ENCODE measurements around the gene ANXA2. TPM values are rescaled to one million over a fixed set of nuclear protein-coding genes. Genes with fewer than 3 reads are reported as not detected.

Gene ANXA2
- polyA plus RNA-seq, 4 donors: 609 to 2,583 (median 1,523) TPM

GRCh38 chr15:60428935-60429334 lies 31.1 kb upstream of the ANXA2 start:
- FAIRE-seq: no peak
- Histone ChIP-seq H3K36me3 (ENCODE audit: control insufficient read depth in 3 of 3, insufficient read depth in 2 of 3, low read depth in 1 of 3, low read length in 3 of 3) (peaks cover 0 to 14% (median 4%) of the 10 kb centered on the region in 3 donors), H3K4me3 (ENCODE audit: low read depth in 1 of 3, low read length in 3 of 3) (no peak overlapping the region), H3K4me1 (ENCODE audit: control insufficient read depth in 3 of 3, insufficient read depth in 2 of 3, low read depth in 1 of 3, low read length in 2 of 3) (peaks cover 0 to 3% (median 0%) of the 10 kb centered on the region in 3 donors), H3K9me3 (ENCODE audit: control insufficient read depth in 2 of 2, insufficient read depth in 1 of 2, low read depth in 1 of 2, low read length in 1 of 2) (no peaks in the 10 kb centered on the region), H3K27me3 (ENCODE audit: control insufficient read depth in 3 of 3, insufficient read depth in 3 of 3, low read length in 3 of 3) (no peaks in the 10 kb centered on the region), H3K27ac (ENCODE audit: low read depth in 1 of 3, low read length in 2 of 3) (no peak overlapping the region)
- no peak for DNase-seq
- WGBS, 3 donors: 96 to 100% (median 98%) methylated on average over 1 of the region's 1 CpG

GRCh38 chr15:60426870-60427508 lies 29.2 kb upstream of the ANXA2 start:
- no peak for FAIRE-seq
- H3K27ac ChIP-seq (ENCODE audit: low read depth in 1 of 3, low read length in 2 of 3): no peak overlapping the region
- WGBS, 3 donors: 61 to 70% (median 68%) methylated on average over 2 of the region's 2 CpGs

GRCh38 chr15:60425461-60425860 lies 27.7 kb upstream of the ANXA2 start:
- H3K4me3 ChIP-seq (ENCODE audit: low read depth in 1 of 3, low read length in 3 of 3): no peak overlapping the region
- no peaks in the 10 kb centered on the region for H3K27me3 ChIP-seq (ENCODE audit: control insufficient read depth in 3 of 3, insufficient read depth in 3 of 3, low read length in 3 of 3)
- H3K27ac ChIP-seq (ENCODE audit: low read depth in 1 of 3, low read length in 2 of 3): peak overlapping the region in 1 of 3 donors; percentile 3
- 46 to 62% (median 48%) methylated on average over 2 of the region's 2 CpGs for WGBS, 3 donors
- DNase-seq: peak in 1 of 2 donors; percentile 67
- peaks cover 0 to 9% (median 3%) of the 10 kb centered on the region in 3 donors for H3K36me3 ChIP-seq (ENCODE audit: control insufficient read depth in 3 of 3, insufficient read depth in 2 of 3, low read depth in 1 of 3, low read length in 3 of 3)
- no peak for FAIRE-seq
- H3K9me3 ChIP-seq (ENCODE audit: control insufficient read depth in 2 of 2, insufficient read depth in 1 of 2, low read depth in 1 of 2, low read length in 1 of 2): no peaks in the 10 kb centered on the region
- H3K4me1 ChIP-seq (ENCODE audit: control insufficient read depth in 3 of 3, insufficient read depth in 2 of 3, low read depth in 1 of 3, low read length in 2 of 3): peaks cover 0 to 3% (median 0%) of the 10 kb centered on the region in 3 donors

More at GRCh38 chr15:60426870-60427508, 29.2 kb upstream of the ANXA2 start:
- Histone ChIP-seq H3K4me1 (ENCODE audit: control insufficient read depth in 3 of 3, insufficient read depth in 2 of 3, low read depth in 1 of 3, low read length in 2 of 3) (peaks cover 0 to 3% (median 0%) of the 10 kb centered on the region in 3 donors), H3K9me3 (ENCODE audit: control insufficient read depth in 2 of 2, insufficient read depth in 1 of 2, low read depth in 1 of 2, low read length in 1 of 2) (no peaks in the 10 kb centered on the region), H3K4me3 (ENCODE audit: low read depth in 1 of 3, low read length in 3 of 3) (no peak overlapping the region), H3K27me3 (ENCODE audit: control insufficient read depth in 3 of 3, insufficient read depth in 3 of 3, low read length in 3 of 3) (no peaks in the 10 kb centered on the region), H3K36me3 (ENCODE audit: control insufficient read depth in 3 of 3, insufficient read depth in 2 of 3, low read depth in 1 of 3, low read length in 3 of 3) (peaks cover 0 to 11% (median 7%) of the 10 kb centered on the region in 3 donors)
- DNase-seq: no peak

- Histone ChIP-seq H3K27ac (ENCODE audit: low read depth in 1 of 3, low read length in 2 of 3) (peak overlapping the region in 1 of 3 donors; percentile 25), H3K9me3 (ENCODE audit: control insufficient read depth in 2 of 2, insufficient read depth in 1 of 2, low read depth in 1 of 2, low read length in 1 of 2) (no peaks in the 10 kb centered on the region), H3K4me1 (ENCODE audit: control insufficient read depth in 3 of 3, insufficient read depth in 2 of 3, low read depth in 1 of 3, low read length in 2 of 3) (peaks cover 0 to 8% (median 3%) of the 10 kb centered on the region in 3 donors), H3K27me3 (ENCODE audit: control insufficient read depth in 3 of 3, insufficient read depth in 3 of 3, low read length in 3 of 3) (no peaks in the 10 kb centered on the region), H3K36me3 (ENCODE audit: control insufficient read depth in 3 of 3, insufficient read depth in 2 of 3, low read depth in 1 of 3, low read length in 3 of 3) (peaks cover 0 to 9% (median 3%) of the 10 kb centered on the region in 3 donors), H3K4me3 (ENCODE audit: low read depth in 1 of 3, low read length in 3 of 3) (no peak overlapping the region)
- WGBS, 3 donors: 86 to 94% (median 92%) methylated on average over 1 of the region's 1 CpG
- DNase-seq: no peak
- FAIRE-seq: no peak
Observed at GRCh38 chr15:60424006-60424405, 26.2 kb upstream of the ANXA2 start.

- FAIRE-seq: no peak
Observed at GRCh38 chr15:60423537-60423936, 25.8 kb upstream of the ANXA2 start.

GRCh38 chr15:60421544-60421943 lies 23.8 kb upstream of the ANXA2 start:
- DNase-seq: no peak

More at GRCh38 chr15:60423537-60423936, 25.8 kb upstream of the ANXA2 start:
- Histone ChIP-seq H3K27me3 (ENCODE audit: control insufficient read depth in 3 of 3, insufficient read depth in 3 of 3, low read length in 3 of 3) (no peaks in the 10 kb centered on the region), H3K36me3 (ENCODE audit: control insufficient read depth in 3 of 3, insufficient read depth in 2 of 3, low read depth in 1 of 3, low read length in 3 of 3) (peaks cover 0 to 9% (median 3%) of the 10 kb centered on the region in 3 donors), H3K4me1 (ENCODE audit: control insufficient read depth in 3 of 3, insufficient read depth in 2 of 3, low read depth in 1 of 3, low read length in 2 of 3) (peaks cover 0 to 9% (median 3%) of the 10 kb centered on the region in 3 donors), H3K27ac (ENCODE audit: low read depth in 1 of 3, low read length in 2 of 3) (peak overlapping the region in 1 of 3 donors; percentile 25), H3K4me3 (ENCODE audit: low read depth in 1 of 3, low read length in 3 of 3) (no peak overlapping the region), H3K9me3 (ENCODE audit: control insufficient read depth in 2 of 2, insufficient read depth in 1 of 2, low read depth in 1 of 2, low read length in 1 of 2) (no peaks in the 10 kb centered on the region)
- WGBS, 3 donors: 26 to 39% (median 37%) methylated on average over 2 of the region's 2 CpGs
- DNase-seq: peak in 1 of 2 donors; percentile 61

GRCh38 chr15:60420203-60420716 lies 22.5 kb upstream of the ANXA2 start:
- Histone ChIP-seq H3K9me3 (ENCODE audit: control insufficient read depth in 2 of 2, insufficient read depth in 1 of 2, low read depth in 1 of 2, low read length in 1 of 2) (no peaks in the 10 kb centered on the region), H3K4me3 (ENCODE audit: low read depth in 1 of 3, low read length in 3 of 3) (no peak overlapping the region), H3K27ac (ENCODE audit: low read depth in 1 of 3, low read length in 2 of 3) (peak overlapping the region in 2 of 3 donors; percentile 46 to 49), H3K36me3 (ENCODE audit: control insufficient read depth in 3 of 3, insufficient read depth in 2 of 3, low read depth in 1 of 3, low read length in 3 of 3) (peaks cover 0 to 5% (median 3%) of the 10 kb centered on the region in 3 donors), H3K4me1 (ENCODE audit: control insufficient read depth in 3 of 3, insufficient read depth in 2 of 3, low read depth in 1 of 3, low read length in 2 of 3) (peaks cover 2 to 5% (median 3%) of the 10 kb centered on the region in 3 donors), H3K27me3 (ENCODE audit: control insufficient read depth in 3 of 3, insufficient read depth in 3 of 3, low read length in 3 of 3) (no peaks in the 10 kb centered on the region)
- FAIRE-seq (no peak), DNase-seq (peak; percentile 66 to 80)
- 23 to 51% (median 43%) methylated on average over 2 of the region's 2 CpGs for WGBS, 3 donors

More at GRCh38 chr15:60421544-60421943, 23.8 kb upstream of the ANXA2 start:
- no peak for FAIRE-seq
- no peak overlapping the region for H3K27ac ChIP-seq (ENCODE audit: low read depth in 1 of 3, low read length in 2 of 3)
- H3K4me1 ChIP-seq (ENCODE audit: control insufficient read depth in 3 of 3, insufficient read depth in 2 of 3, low read depth in 1 of 3, low read length in 2 of 3): peaks cover 2 to 9% (median 3%) of the 10 kb centered on the region in 3 donors
- H3K36me3 ChIP-seq (ENCODE audit: control insufficient read depth in 3 of 3, insufficient read depth in 2 of 3, low read depth in 1 of 3, low read length in 3 of 3): peaks cover 0 to 5% (median 3%) of the 10 kb centered on the region in 3 donors
- H3K4me3 ChIP-seq (ENCODE audit: low read depth in 1 of 3, low read length in 3 of 3): no peak overlapping the region
- no peaks in the 10 kb centered on the region for H3K27me3 ChIP-seq (ENCODE audit: control insufficient read depth in 3 of 3, insufficient read depth in 3 of 3, low read length in 3 of 3)
- 83 to 90% (median 89%) methylated on average over 1 of the region's 1 CpG for WGBS, 3 donors
- H3K9me3 ChIP-seq (ENCODE audit: control insufficient read depth in 2 of 2, insufficient read depth in 1 of 2, low read depth in 1 of 2, low read length in 1 of 2): no peaks in the 10 kb centered on the region

- Histone ChIP-seq H3K27ac (ENCODE audit: low read depth in 1 of 3, low read length in 2 of 3) (peak overlapping the region in 1 of 3 donors; percentile 46), H3K4me3 (ENCODE audit: low read depth in 1 of 3, low read length in 3 of 3) (no peak overlapping the region), H3K27me3 (ENCODE audit: control insufficient read depth in 3 of 3, insufficient read depth in 3 of 3, low read length in 3 of 3) (no peaks in the 10 kb centered on the region), H3K9me3 (ENCODE audit: control insufficient read depth in 2 of 2, insufficient read depth in 1 of 2, low read depth in 1 of 2, low read length in 1 of 2) (no peaks in the 10 kb centered on the region), H3K4me1 (ENCODE audit: control insufficient read depth in 3 of 3, insufficient read depth in 2 of 3, low read depth in 1 of 3, low read length in 2 of 3) (peaks cover 2 to 5% (median 3%) of the 10 kb centered on the region in 3 donors), H3K36me3 (ENCODE audit: control insufficient read depth in 3 of 3, insufficient read depth in 2 of 3, low read depth in 1 of 3, low read length in 3 of 3) (peaks cover 0 to 5% (median 3%) of the 10 kb centered on the region in 3 donors)
- WGBS, 3 donors: 29 to 59% (median 45%) methylated on average over 2 of the region's 2 CpGs
- FAIRE-seq: no peak
- DNase-seq: peak in 1 of 2 donors; percentile 33
Observed at GRCh38 chr15:60419753-60420152, 22.0 kb upstream of the ANXA2 start.

Data from small intestine (tissue), 7 donors.